SK-MEL-5 (cell line): Measurements from ENCODE around the gene LOXL4. TPM values are rescaled to one million over a fixed set of nuclear protein-coding genes. Genes with fewer than 3 reads are reported as not detected.

Experiments used
- DNase-seq: peaks from one replicate; pipeline ENCODE4 v3.0.0-alpha.2; 2016; ENCODE audit warnings: low read depth, low spot score
- in situ Hi-C: cut with HindIII; loops from 2 replicates; pipeline ENCODE4 v1.10.0; 2016; ENCODE audit warnings: low sequenced_read_pairs, high pct_unique_total_duplicates, low pct_unique_long_range_greater_than_20kb
- polyA plus RNA-seq, 2 experiments: library from polyadenylated mRNA; depleted of rRNA; stranded (reverse); fragments of >200 nt; gene quantifications; 2 replicates each; pipeline ENCODE4 v1.2.3, GENCODE V29; 2015
- total RNA-seq: library from RNA; depleted of rRNA; stranded (reverse); fragments of >200 nt; shearing (Covaris generic); gene quantifications from 2 replicates; pipeline ENCODE4 v1.2.3, GENCODE V29; 2014; rRNA removed

Gene LOXL4
- not detected in 2 replicates for total RNA-seq
- not detected in 2 replicates for polyA plus RNA-seq (2015; cell fraction: cytosol; rRNA removed)
- 0.33 TPM in 1 of 2 replicates, not detected in the other for polyA plus RNA-seq (2015; cell fraction: nucleus; rRNA removed)

DNA sequence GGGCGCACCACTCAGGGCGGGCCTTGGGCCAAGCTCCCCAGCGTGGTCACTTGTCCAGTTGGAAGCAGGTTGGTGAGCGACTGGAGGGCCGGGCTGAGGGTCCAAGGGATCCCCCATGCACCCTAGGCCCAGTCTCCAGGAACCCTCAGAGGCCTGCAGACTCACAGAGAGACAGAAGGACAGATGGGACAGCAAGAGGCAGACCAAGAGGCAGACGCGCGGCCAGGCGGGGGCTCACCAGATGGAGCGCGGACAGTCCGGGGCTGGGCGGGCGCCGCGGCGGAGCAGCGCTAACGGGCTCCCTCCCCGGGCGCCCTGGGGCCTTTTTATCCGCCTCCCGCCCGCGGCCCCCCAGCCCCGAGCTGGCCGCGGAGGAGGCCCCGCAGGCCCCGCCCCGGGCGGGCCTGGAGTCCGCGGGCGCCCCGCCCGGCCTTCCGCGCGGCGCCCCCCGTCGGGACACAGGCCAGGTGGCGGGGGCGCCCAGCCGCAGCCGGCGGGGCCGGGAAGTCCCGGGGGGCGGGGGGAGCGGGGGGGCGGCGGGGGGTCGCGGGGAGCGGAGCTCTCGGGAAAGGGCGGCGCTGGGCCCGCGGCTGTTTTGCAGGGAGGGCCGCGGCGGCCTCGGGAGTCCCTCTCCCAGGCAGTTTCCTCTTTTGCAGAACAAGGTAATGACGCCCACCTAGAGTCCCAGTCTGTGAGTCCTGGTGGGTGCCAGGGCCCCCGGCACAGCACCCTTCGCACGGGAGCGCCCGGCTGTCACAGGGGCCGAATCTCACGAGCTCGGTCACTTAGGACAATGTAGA, at the start of gene LOXL4:
LOXL4 (minus strand) TSS at position 301 of the 800 bp plus-strand sequence. CDS start 5,175 bp downstream, outside the sequence.
- in situ Hi-C loops, result no loop called here

DNA sequence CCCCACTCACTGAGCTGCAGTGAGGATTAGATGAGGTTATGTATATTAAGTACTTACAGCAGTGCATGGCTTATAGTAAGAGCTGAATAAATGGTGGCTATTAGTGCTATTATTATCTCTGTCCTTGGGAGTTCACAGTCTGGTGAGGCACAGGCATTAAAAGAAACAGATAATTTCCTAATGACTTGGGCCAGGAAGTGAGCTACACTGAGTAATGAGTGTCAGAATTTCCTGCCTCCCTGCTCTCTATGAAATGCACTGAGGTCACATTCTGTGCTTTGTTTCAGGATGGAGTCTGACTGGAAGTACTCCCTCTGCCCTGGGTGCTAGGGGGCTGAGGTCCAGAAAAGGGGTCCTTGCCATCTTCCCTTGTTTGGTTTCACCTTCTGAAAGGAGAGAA, 48.7 kb upstream of the LOXL4 start:
- DNase-seq, result no peak
- in situ Hi-C loops, result loop anchor here (25.0 kb wide), 1 partner anchor 154 kb away; no protein-coding TSS in a partner anchor

More for the DNA sequence above, at the start of gene LOXL4:
- DNase-seq, result no peak

GRCh38 chr10:98316170-98316569, 48.2 kb upstream of the LOXL4 start:
- DNase-seq, result no peak
- in situ Hi-C loops, result loop anchor here (25.0 kb wide), 1 partner anchor 154 kb away; no protein-coding TSS in a partner anchor

- no peak for DNase-seq
- in situ Hi-C loops, result loop anchor here (25.0 kb wide), 1 partner anchor 152 kb away; no protein-coding TSS in a partner anchor
These were observed 46.7 kb upstream of the LOXL4 start for GRCh38 chr10:98314532-98315284.

GRCh38 chr10:98313598-98313997, 45.6 kb upstream of the LOXL4 start:
- in situ Hi-C loops, result loop anchor here (25.0 kb wide), 1 partner anchor 151 kb away; no protein-coding TSS in a partner anchor
- no peak for DNase-seq

DNA sequence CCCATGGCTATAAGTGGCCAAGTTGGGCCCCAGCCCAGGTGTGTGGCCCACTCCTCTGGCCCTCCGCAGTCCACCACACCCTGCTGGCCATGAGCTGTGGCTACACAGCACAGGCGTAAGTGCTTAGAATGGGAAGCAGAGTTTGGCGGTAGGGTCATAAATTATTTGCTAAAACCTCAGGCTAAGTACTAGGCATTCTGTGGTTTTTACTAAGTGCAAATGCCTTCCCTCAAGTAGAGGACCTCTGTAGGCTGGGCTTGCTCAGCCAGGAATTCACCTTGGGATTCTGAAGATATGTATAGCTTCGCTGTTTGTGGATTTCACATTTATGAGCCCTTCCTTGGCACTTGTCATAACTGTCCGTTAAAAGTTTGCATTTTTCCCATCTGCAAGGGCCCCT, 44.8 kb upstream of the LOXL4 start:
- in situ Hi-C loops, result loop anchor here (25.0 kb wide), 1 partner anchor 151 kb away; no protein-coding TSS in a partner anchor
- no peak for DNase-seq

DNA sequence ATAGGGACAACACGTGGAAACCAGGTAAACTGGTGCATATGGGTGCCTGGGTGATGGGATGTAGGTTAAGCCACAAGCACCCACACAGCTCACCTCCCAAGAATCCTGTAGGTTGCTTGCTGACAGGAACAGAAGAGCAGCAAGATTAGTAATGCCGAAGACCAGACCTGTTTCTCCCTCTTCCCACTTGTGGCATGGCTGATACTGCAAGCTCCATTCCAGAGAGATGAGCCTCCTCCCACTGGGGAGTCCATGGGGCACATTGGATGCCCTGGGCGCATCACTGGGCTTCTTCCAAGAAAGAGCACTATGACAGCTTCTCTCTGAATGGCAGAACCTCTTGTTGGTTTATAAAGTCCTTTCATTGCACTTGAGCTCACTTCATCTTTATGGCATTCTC, 44.4 kb upstream of the LOXL4 start:
- in situ Hi-C loops, result loop anchor here (25.0 kb wide), 1 partner anchor 150 kb away; no protein-coding TSS in a partner anchor
- DNase-seq, result no peak

DNA sequence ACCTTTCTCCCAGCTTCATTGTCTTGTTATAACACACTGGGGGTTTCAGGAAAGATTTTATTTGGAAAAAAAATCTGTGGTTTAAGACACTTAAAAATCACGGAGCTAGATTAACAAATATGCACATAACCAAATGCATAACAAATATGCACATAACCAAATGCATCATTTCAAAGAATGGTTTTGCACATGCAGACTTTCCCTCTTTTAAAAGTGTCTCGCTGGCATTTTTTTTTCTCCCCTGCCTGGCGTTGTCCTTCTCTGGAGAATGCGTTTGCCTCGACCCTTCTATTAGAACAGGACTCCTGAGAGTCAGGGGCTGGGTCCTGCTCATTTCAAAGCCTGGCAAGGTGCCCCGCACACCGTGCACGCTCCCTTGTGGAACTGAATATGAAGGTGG, 42.7 kb upstream of the LOXL4 start:
- in situ Hi-C loops, result loop anchor here (25.0 kb wide), 1 partner anchor 148 kb away; no protein-coding TSS in a partner anchor
- DNase-seq, result no peak

- DNase-seq, result peak; percentile 82
- in situ Hi-C loops, result loop anchor here (25.0 kb wide), 1 partner anchor 147 kb away; no protein-coding TSS in a partner anchor
These were observed 41.7 kb upstream of the LOXL4 start for GRCh38 chr10:98309366-98310355.

DNA sequence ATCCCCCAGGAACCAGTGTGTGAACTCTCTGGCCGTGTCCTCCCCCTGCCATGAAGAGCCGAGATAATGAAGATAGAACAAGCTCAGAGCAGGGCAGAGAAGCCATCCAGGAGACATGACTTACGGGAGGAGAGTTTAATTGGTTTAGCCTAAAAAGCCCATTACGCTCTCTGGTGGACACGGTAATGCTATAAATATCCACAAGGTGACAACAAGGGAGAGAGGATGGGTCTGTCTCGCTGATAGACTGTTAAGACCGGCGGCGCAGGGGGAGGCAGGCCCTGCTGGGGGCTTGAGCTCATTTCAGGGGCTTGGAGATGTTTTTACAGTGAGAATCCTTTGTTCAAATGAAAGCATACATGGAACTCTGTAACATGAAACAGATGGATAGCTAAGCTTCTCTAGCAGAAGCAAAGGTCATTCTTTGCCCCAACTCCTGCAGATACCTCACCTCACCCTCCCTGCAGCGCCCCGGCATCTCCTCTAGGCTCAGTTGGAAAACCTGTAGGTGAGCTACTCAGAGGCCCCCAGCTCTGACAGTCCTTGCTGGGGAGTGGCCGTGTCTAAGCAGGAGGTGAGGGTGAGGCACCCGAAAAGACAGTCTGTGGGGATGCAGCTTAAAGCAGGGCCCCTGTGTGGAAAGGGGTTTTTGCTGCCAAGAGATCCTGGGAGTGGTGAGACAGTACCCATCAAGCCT, 40.8 kb upstream of the LOXL4 start:
- in situ Hi-C loops, result loop anchor here (25.0 kb wide), 1 partner anchor 147 kb away; no protein-coding TSS in a partner anchor
- no peak for DNase-seq

DNA sequence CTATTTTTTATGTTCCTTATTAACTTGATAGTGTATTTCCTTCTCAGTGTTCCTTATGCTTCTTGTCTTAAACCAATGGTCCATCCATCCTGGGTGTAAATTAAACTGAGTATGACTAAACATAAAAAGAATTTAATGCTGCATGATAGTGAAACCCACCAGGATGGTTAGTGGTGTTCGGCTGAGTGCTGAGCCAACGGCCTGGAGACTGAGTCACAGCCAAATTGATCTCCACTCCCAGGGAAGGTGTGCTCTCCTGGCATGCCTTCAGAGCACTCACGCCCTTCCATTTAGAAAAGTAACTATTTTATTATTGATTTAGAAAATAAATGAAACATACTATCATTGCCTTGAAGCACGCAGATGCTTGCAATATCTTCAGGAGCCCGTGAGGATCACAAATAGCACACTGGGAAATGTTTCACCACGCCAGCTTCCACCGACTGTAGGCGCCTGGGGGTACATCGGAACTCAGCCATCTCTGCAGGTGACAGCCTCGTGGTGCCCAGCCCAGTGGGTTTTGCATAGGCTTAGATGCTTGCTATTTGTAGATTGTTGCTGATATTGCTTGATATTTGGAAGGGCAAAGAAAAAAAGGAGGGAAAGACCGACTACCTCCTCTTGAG, 40.0 kb upstream of the LOXL4 start:
- no peak for DNase-seq

DNA sequence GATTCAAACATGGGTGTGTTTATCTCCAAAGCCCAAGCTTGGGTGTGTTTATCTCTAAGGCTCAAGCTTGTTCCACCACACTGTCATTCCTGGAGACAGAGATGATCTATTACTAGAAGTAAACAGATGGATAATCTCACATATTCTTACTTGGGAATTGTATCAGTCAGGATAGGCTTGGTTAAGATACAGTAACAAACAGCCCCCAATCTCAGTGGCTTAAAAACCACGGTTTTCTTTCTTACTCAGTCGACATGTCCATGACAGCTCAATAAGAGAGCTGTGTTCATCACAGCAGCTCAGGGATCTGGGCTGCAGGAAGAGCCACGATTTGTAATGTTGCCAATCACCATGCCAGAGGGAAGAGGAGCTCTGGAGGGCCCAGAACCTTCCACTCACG, 38.5 kb upstream of the LOXL4 start:
- in situ Hi-C loops, result loop anchor here (25.0 kb wide), 1 partner anchor 144 kb away; no protein-coding TSS in a partner anchor
- no peak for DNase-seq

More for the DNA sequence above, 40.0 kb upstream of the LOXL4 start:
- in situ Hi-C loops, result loop anchor here (25.0 kb wide), 1 partner anchor 146 kb away; no protein-coding TSS in a partner anchor

DNA sequence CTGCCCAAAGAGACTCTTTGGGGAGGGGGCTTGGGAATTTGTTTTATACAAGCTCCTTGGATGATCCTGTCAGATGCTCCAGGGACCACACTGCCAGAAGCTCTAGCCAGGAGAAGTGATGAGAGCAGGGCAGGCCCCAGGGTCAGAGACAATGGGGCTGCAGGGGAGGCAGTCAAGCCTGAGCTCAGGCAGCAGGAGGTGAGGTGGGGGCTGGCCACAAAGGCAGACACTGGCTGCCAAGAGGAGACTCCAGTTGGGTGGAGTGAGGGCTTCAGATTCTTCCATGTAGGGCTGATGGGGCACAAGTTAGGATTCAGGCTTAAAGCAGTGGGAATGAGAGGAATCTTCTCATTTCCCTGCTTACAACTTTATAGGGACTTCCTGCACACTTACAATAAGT, 35.6 kb upstream of the LOXL4 start:
- in situ Hi-C loops, result loop anchor here (25.0 kb wide), 1 partner anchor 141 kb away; no protein-coding TSS in a partner anchor

DNA sequence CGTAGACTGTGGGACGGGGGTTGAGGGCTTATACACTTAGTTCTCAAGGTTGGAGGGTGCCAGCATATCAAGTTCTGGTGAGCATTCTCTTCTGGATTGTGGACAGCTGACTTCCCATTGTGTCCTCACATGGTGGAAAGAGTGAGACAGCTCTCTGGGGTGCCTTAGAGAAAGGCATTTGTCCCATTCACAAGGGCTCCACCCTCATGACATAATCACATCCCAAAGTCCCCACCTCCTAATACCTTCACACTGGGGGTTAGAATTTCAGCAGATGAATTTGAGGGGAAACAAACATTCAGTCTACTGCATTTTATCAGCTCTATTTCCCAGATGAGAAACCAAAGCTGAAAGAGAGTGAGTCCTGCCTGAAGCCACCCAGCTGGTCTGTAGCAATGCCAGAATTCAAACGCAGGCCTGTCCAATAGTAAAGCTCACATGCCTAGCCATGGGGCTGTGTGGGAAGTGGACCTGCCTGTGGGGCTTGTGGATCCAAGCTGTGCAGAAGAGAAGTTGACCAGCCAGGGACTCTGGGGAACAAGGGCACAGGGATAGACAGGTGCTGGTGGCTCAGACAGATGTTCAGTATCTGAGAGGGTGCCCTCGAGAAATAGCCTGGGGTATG, 34.9 kb upstream of the LOXL4 start:
- in situ Hi-C loops, result loop anchor here (25.0 kb wide), 1 partner anchor 141 kb away; no protein-coding TSS in a partner anchor

More for the DNA sequence above, 35.6 kb upstream of the LOXL4 start:
- no peak for DNase-seq

DNA sequence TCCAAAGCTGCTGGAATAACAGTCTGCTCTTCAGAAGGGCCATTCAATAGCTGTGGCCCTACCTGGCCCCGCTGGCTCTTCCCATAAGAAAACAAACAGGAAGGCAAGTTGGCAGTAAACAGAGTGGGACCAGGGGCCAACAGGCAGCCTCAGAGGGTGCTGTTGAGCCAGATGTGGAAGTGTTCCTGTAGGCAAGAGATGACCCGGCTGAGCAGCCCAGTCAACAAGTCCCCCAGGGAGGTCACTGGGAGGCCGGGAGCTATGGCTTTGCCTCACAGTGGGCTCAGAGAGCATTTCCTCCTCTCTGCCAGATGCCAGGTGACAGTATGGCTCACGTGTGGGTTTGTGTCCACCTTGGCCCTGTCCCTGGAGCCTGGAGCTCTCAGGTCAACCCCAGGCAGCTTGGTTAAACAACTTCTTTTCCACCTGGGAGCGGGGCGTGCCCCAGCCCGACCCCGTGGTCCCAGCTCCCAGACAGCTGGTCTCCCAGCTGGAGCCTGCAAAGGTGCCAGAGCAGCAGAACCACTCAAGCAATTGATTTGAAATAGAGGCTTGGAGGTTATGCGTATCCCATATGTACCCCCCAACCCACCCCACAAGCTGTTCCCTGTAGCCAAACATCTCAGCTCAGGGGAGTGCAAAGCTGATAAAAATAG, 33.8 kb upstream of the LOXL4 start:
- no peak for DNase-seq
- in situ Hi-C loops, result loop anchor here (25.0 kb wide), 1 partner anchor 139 kb away; no protein-coding TSS in a partner anchor

More for the DNA sequence above, 34.9 kb upstream of the LOXL4 start:
- DNase-seq, result no peak
